RWPE2 (cell line): ENCODE results near the gene TNIP1.

Experiments used
- ATAC-seq: fragments of 200-7000 bp; cut with Tn5 transposase; 3 replicates; pipeline ENCODE4 v1.9.1; 2021; ENCODE audit warnings: low read depth
- DNase-seq: peaks from one replicate; pipeline ENCODE4 v3.0.0-alpha.2; 2020; ENCODE audit warnings: low spot score
- H3K27ac ChIP-seq: fragments of 450-650 bp; 2 replicates; pipeline ENCODE4 v1.5.1; 2017; ENCODE audit warnings: mild to moderate bottlenecking; ENCODE audit not compliant: poor library complexity, severe bottlenecking
- H3K27me3 ChIP-seq: fragments of 250-450 bp; sonication (Bioruptor Pico); 2 replicates; pipeline ENCODE4 v1.5.1; 2021; ENCODE audit warnings: mild to moderate bottlenecking, moderate library complexity; ENCODE audit not compliant: insufficient read depth, poor library complexity, severe bottlenecking
- H3K36me3 ChIP-seq: fragments of 250-450 bp; sonication (Bioruptor Pico); 2 replicates; pipeline ENCODE4 v1.5.1; 2020; ENCODE audit warnings: low read depth, mild to moderate bottlenecking, moderate library complexity
- H3K4me1 ChIP-seq: fragments of 250-450 bp; sonication (Bioruptor Pico); 2 replicates; pipeline ENCODE4 v1.5.1; 2021; ENCODE audit warnings: mild to moderate bottlenecking, moderate library complexity; ENCODE audit not compliant: insufficient read depth, poor library complexity, severe bottlenecking
- H3K4me3 ChIP-seq: fragments of 250-450 bp; sonication (Bioruptor Pico); 2 replicates; pipeline ENCODE4 v1.5.1; 2021; ENCODE audit warnings: mild to moderate bottlenecking, moderate library complexity; ENCODE audit not compliant: severe bottlenecking
- H3K9me3 ChIP-seq: fragments of 250-450 bp; sonication (Bioruptor Pico); 2 replicates; pipeline ENCODE4 v1.5.1; 2021; ENCODE audit warnings: mild to moderate bottlenecking, moderate library complexity; ENCODE audit not compliant: severe bottlenecking
- CTCF ChIP-seq: fragments of 450-650 bp; IDR thresholded peaks from one replicate; pipeline ENCODE4 v1.5.1; 2017; ENCODE audit warnings: mild to moderate bottlenecking, moderate library complexity; ENCODE audit not compliant: poor library complexity, severe bottlenecking

Gene TNIP1

GRCh38 chr5:151110122-151110681 is 29.4 kb upstream of the TNIP1 start:
- peaks cover 60% of the 10 kb centered on the region for H3K36me3 ChIP-seq
- no peak for DNase-seq
- H3K27ac ChIP-seq = no peak overlapping the region
- ATAC-seq = no peak
- H3K9me3 ChIP-seq = no peaks in the 10 kb centered on the region
- H3K27me3 ChIP-seq = no peaks in the 10 kb centered on the region
- H3K4me3 ChIP-seq = no peak overlapping the region
- no peaks in the 10 kb centered on the region for H3K4me1 ChIP-seq
- no peak for TF ChIP-seq CTCF

- Histone ChIP-seq H3K4me3 (no peak overlapping the region), H3K4me1 (no peaks in the 10 kb centered on the region), H3K9me3 (no peaks in the 10 kb centered on the region), H3K27ac (no peak overlapping the region), H3K27me3 (no peaks in the 10 kb centered on the region), H3K36me3 (peaks cover 55% of the 10 kb centered on the region)
- DNase-seq (no peak), ATAC-seq (no peak)
- TF ChIP-seq CTCF = no peak
Observed at GRCh38 chr5:151108566-151108965, 27.7 kb upstream of the TNIP1 start.

GRCh38 chr5:151107738-151108520 is 27.1 kb upstream of the TNIP1 start:
- no peaks in the 10 kb centered on the region for H3K4me1 ChIP-seq
- ATAC-seq (no peak), DNase-seq (no peak)
- H3K9me3 ChIP-seq = no peaks in the 10 kb centered on the region
- no peaks in the 10 kb centered on the region for H3K27me3 ChIP-seq
- peaks cover 53% of the 10 kb centered on the region for H3K36me3 ChIP-seq
- TF ChIP-seq CTCF = no peak
- no peak overlapping the region for H3K4me3 ChIP-seq
- H3K27ac ChIP-seq = no peak overlapping the region

- no peaks in the 10 kb centered on the region for H3K27me3 ChIP-seq
- peaks cover 46% of the 10 kb centered on the region for H3K36me3 ChIP-seq
- H3K27ac ChIP-seq = no peak overlapping the region
- ATAC-seq (no peak), DNase-seq (no peak)
- no peaks in the 10 kb centered on the region for H3K9me3 ChIP-seq
- no peaks in the 10 kb centered on the region for H3K4me1 ChIP-seq
- H3K4me3 ChIP-seq = no peak overlapping the region
- no peak for TF ChIP-seq CTCF
Observed at GRCh38 chr5:151107084-151107483, 26.2 kb upstream of the TNIP1 start.

- no peak overlapping the region for H3K27ac ChIP-seq
- DNase-seq = no peak
- no peak for TF ChIP-seq CTCF
- no peaks in the 10 kb centered on the region for H3K27me3 ChIP-seq
- peaks cover 44% of the 10 kb centered on the region for H3K36me3 ChIP-seq
- ATAC-seq = no peak
- H3K4me3 ChIP-seq = no peak overlapping the region
- no peaks in the 10 kb centered on the region for H3K9me3 ChIP-seq
- H3K4me1 ChIP-seq = no peaks in the 10 kb centered on the region
Observed at GRCh38 chr5:151106509-151106908, 25.7 kb upstream of the TNIP1 start.
